Activated naive CD4-positive, alpha-beta T cell (primary cell): Measurements from ENCODE around the gene MAMDC2.
A peak's percentile ranks its signal among the peaks of the same experiment; 100 is the strongest.

ENCODE experiments used
- DNase-seq, 4 experiments: peaks; one replicate each; lab custom pipeline; 2025; lab: John Stamatoyannopoulos, UW

Gene MAMDC2

GRCh38 chr9:70110194-70111041 lies 66.8 kb downstream of the MAMDC2 start:
- DNase-seq = no peak

DNA sequence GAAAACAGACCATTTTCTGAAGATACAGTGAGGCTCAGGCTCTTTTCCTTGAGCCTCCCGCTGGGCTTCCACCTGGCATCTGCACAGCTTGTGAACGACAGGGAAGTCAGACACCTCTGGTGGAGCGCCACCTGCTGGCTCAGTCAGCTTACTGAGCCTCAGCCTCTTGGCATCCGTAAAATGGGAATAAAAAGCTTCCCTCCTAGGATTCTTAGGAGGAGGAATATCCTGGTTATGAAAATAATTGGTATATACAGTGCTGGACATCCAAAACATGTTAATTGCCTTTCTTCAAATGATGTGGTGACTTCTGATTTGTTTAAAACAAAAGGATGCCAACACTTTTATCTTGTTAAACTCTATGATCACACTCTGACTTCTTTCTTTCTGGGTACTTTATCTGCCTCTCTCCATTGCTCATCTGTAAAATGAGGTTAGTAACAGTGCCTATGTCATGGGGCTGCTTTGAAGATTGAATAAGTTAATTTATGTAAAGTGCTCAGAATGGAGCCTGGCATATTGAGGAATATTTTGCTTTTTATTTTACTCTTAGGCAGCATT lies 67.5 kb downstream of the MAMDC2 start:
- peak in 3 of 4 experiments; percentile 5 to 21 (median 16) for DNase-seq

- DNase-seq = no peak
Observed at GRCh38 chr9:70111641-70112236, 68.1 kb downstream of the MAMDC2 start.

GRCh38 chr9:70112981-70113380 lies 69.3 kb downstream of the MAMDC2 start:
- DNase-seq = no peak

GRCh38 chr9:70113403-70114022 lies 69.9 kb downstream of the MAMDC2 start:
- DNase-seq = no peak

GRCh38 chr9:70114898-70115297 lies 71.2 kb downstream of the MAMDC2 start:
- DNase-seq = no peak

- no peak for DNase-seq
Observed at GRCh38 chr9:70117835-70118319, 74.2 kb downstream of the MAMDC2 start.

DNA sequence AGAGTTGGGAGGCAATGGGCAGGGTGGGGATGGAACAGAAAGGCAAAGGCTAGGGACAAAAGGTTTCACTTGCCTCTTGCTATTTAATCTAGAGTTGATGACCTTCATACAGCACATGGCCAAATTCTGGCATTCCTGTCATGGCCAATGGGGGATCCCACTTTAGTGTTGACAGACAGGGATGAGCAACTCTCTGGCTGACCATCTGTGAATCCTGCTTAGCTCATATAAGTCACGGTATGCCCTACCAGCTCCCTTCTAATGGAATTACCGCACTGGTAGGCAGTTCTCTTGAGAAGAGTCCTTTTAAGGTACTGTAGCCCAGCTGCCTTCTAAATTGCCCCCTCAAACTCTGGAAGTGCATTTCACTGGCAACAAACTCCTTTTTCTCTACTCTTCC lies 76.1 kb downstream of the MAMDC2 start:
- DNase-seq = no peak

GRCh38 chr9:70120834-70121510 lies 77.3 kb downstream of the MAMDC2 start:
- no peak for DNase-seq

GRCh38 chr9:70121818-70122436 lies 78.3 kb downstream of the MAMDC2 start:
- no peak for DNase-seq

GRCh38 chr9:70123695-70124094 lies 80.0 kb downstream of the MAMDC2 start:
- no peak for DNase-seq

DNA sequence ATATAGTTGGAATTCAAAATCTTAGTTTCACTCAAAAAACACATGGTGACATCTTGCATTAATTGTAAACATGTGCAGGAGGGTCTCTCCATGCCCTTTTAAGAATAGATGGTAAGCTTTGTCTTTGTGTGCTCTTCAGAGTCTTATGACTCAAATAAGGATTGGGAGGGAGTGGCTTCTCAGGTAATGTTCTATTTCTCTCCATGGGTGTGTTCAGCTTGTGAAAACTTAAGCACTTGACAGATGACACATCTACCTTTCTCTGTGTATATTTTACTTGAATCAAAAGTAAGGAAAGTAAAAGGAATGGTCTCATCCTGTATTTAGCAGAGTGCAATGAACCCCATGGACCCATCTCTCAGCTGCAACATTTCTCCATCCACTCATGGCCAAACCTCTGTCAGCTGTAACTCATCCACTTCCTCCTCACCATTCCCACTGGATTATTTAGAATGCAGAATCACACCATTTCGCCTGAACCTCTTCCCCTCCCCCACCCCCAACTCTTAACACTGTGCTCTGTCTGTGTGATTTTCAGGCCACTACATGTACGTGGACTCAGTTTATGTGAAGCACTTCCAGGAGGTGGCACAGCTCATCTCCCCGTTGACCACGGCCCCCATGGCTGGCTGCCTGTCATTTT lies 82.1 kb downstream of the MAMDC2 start:
- DNase-seq = no peak

GRCh38 chr9:70127036-70127435 lies 83.4 kb downstream of the MAMDC2 start:
- no peak for DNase-seq

DNA sequence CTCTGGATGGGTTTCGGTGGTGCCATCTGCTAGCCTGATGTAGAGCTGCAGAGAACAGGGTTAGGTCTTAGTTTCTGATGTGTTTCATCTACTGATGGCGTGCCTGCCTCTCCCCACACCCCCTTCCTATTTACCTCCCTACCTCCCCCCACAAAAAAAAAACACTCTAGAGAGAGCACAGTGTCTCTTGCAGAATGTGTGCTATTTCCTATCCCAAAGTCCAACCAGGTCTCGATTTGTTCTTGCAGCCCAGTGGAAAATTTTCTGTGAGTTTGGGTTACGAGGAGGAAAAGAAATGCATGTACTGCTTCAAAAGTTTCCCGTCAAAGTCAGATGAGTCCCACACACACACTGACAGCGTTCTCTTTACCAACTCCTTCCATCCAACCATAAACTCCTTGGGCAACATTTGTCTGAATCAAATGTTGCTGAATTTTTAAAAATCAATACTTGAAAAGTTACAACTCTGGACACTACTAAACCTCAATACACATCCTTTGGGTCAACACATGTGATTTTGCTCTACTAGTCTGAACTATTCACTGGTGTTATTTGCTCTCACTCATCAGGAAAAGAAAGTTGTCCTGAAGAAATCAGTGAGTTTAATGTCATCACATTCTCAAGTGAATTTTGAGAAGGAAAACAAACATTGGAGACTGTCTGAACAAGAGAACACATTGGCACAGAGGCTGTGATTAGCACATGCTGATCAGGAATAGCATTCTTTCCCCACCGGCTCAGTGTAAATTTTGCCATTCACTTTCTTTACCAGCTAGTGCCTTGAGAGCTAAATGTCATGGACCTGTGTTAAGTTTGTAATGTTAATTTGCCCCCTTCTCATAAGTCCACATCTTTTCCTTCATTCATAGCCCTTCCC lies 84.1 kb downstream of the MAMDC2 start:
- DNase-seq = no peak

DNA sequence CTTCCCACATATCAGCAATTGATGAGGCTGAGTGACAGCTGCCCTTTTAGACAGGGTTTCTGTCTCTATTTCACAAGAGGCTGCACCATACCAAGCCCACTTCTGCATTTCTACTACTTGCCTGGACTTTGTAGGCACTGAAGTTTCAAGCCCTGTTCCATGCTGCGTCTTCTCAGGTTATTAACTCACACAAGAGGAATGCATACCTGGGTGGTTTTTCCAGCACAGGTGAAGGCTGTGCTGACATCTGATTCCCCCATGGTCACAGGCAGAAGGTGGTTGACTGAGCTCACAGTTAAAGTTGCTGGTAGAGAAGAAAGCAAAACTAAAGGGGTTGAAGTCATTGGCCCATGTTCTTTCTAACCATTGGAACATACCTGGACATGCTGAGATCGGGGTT lies 86.6 kb downstream of the MAMDC2 start:
- DNase-seq = no peak

- DNase-seq = no peak
Observed at GRCh38 chr9:70131296-70131695, 87.6 kb downstream of the MAMDC2 start.

DNA sequence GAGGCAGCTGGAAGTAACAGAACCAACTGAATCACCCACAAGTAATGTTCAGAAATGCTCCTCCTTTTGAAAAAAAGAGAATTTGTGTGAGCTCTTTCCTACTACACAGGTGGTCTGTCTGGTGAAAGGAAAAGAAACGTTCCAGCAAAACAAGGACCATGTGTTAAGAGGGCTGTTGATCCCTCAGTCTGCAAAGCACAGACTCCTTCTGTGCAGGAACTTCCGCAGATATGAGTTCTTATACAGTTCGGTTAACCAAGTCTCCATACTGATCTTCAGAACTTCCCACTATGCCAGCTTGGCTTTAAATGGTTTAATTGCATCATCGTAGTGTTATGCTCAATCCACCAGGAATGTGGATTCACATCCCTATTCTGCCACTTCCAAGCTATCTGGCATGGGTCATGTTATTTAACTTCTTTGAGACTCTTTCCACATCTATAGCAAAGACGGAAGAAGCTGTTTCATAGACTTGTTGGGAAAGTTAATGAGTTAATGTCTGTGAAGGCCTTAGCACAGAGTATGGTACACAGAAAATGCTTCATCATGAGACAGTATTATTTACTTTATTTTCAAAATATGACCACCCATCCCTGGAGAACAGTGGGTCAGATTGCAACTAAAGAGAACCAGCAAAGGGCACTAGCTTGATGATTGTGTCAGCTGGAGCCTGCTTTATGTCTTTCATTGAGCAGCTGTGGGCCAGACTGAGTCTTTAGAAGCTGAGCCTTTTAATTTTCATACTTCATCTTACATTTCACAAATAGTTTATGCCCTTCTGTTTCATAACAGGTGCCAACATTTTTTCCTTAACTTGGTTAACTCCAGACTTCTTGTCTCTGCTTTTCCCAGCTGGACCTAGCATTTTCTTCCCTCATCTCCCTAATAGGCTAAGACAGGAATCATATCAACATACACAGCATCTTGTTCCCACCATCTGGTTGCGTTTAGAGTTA lies 89.9 kb downstream of the MAMDC2 start:
- DNase-seq = no peak

GRCh38 chr9:70134360-70134759 lies 90.7 kb downstream of the MAMDC2 start:
- no peak for DNase-seq

DNA sequence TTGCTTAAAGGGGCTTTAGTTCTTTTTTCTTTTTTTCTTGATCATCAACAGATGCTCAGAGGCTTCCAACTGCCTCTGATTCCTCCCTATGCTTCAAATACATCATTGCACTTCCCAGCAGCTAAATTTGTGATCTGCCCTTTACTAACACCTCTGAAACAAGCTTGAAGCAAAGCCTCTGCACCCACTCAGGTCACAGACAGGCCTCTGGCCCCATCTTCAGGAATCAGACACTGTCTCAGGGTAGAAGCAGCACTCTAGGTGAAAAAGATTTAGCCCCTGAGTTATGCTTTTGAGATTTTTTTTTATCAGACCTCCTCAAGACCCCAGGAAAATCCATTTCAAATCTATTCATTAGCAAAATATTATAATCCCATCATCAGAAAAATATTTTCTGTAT lies 91.5 kb downstream of the MAMDC2 start:
- no peak for DNase-seq
